C4-2B (cell line): Measurements from ENCODE around the gene SLC2A13.
"Not testable (repeated sequence)": the region's sequence is repeated elsewhere in the genome, so short reads cannot be mapped to it uniquely, and the experiment has no call there.

Source experiments
- H3K27ac ChIP-seq: fragments of 450-650 bp; 2 replicates; pipeline ENCODE4 v1.5.1; 2017
- CTCF ChIP-seq: fragments of 450-650 bp; conservative IDR thresholded peaks from 2 replicates; pipeline ENCODE4 v1.5.1; 2017; ENCODE audit warnings: mild to moderate bottlenecking
- ZFX ChIP-seq: fragments of 450-650 bp; IDR thresholded peaks from 2 replicates; pipeline ENCODE4 v1.6.1; 2017

SLC2A13 gene

DNA sequence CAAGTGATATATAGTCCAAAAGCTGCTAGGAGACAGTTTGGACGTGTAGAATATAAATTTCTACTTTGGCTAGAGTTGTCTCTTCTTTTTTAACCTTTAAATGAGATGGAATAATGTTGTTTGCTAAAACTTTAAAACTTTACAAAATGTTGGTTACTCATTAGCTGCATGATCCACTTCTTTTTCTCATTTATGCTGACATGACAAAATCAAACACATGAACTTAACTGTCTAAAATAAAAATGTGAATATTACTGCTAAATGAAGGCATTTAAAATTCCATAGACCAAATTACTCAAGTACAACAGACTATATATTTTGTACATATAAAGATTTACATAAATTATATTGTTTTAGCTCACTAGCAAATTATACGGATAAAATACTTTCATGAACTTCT, 350.4 kb downstream of the SLC2A13 start:
- no peak overlapping the region for H3K27ac ChIP-seq
- TF ChIP-seq CTCF (no peak), ZFX (no peak)

GRCh38 chr12:39752482-39753137, 353.3 kb downstream of the SLC2A13 start:
- H3K27ac ChIP-seq = no peak overlapping the region
- no peak for TF ChIP-seq CTCF
- no peak for TF ChIP-seq ZFX

DNA sequence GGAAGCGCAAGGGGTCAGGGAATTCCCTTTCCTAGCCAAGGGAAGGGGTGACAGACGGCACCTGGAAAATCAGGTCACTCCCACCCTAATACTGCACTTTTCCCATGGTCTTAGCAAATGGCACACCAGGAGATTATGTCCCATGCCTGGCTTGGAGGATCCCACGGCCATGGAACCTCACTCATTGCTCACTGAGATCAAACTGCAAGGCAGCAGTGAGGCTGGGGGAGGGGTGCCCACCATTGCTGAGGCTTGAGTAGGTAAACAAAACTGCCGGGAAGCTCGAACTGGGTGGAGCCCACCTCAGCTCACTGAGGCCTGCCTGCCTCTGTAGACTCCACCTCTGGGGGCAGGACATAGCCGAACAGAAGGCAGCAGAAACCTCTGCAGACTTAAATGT, 359.7 kb downstream of the SLC2A13 start:
- not testable (repeated sequence) for H3K27ac ChIP-seq

DNA sequence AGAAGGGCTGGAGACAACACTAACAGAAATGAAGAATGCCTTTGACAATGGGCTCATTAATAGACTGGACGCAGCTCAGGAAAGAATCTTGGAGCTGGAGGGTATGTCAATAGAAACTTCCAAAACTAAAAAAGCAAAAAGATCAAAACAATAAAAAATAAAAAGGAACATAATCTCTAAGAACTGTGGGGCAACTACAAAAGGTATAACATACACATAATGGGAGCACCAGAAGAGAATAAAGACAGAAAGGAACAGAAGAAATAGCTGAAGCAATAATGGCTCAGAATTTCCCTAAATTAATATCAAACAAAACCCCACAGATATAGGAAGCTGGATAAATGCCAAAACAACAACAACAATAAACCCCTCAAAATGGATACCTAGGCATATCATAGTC, 362.2 kb downstream of the SLC2A13 start:
- TF ChIP-seq ZFX (no peak), CTCF (no peak)
- H3K27ac ChIP-seq = no peak overlapping the region

GRCh38 chr12:39736406-39736805, 369.5 kb downstream of the SLC2A13 start:
- TF ChIP-seq CTCF (no peak), ZFX (no peak)
- no peak overlapping the region for H3K27ac ChIP-seq

DNA sequence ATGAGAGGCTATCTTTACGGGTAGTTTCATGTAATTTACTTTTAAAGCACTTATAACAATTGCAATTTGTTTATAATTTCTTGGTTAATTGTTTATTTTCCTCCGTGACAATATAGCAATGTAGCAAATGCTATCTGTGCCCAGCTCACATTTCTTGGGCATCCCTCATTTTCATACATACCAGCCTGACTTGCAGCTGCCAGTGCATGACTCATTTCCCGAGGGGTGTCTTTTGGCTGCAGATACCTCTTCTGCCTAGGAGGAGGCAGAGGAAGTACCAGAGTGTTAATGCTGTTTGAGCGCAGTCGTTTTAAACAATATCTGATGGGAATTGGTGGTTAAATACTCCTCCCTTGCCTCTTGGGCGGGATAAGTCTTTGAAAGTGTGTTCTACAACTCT, 382.1 kb downstream of the SLC2A13 start:
- no peak overlapping the region for H3K27ac ChIP-seq
- TF ChIP-seq ZFX = no peak
- TF ChIP-seq CTCF = no peak

GRCh38 chr12:39722504-39722903, 383.4 kb downstream of the SLC2A13 start:
- no peak overlapping the region for H3K27ac ChIP-seq
- TF ChIP-seq CTCF (no peak), ZFX (no peak)

GRCh38 chr12:39713552-39713951, 392.3 kb downstream of the SLC2A13 start:
- TF ChIP-seq CTCF (no peak), ZFX (no peak)
- H3K27ac ChIP-seq = no peak overlapping the region
